ENCODE measurements around the gene ZMIZ1.

The ZMIZ1 gene

DNA sequence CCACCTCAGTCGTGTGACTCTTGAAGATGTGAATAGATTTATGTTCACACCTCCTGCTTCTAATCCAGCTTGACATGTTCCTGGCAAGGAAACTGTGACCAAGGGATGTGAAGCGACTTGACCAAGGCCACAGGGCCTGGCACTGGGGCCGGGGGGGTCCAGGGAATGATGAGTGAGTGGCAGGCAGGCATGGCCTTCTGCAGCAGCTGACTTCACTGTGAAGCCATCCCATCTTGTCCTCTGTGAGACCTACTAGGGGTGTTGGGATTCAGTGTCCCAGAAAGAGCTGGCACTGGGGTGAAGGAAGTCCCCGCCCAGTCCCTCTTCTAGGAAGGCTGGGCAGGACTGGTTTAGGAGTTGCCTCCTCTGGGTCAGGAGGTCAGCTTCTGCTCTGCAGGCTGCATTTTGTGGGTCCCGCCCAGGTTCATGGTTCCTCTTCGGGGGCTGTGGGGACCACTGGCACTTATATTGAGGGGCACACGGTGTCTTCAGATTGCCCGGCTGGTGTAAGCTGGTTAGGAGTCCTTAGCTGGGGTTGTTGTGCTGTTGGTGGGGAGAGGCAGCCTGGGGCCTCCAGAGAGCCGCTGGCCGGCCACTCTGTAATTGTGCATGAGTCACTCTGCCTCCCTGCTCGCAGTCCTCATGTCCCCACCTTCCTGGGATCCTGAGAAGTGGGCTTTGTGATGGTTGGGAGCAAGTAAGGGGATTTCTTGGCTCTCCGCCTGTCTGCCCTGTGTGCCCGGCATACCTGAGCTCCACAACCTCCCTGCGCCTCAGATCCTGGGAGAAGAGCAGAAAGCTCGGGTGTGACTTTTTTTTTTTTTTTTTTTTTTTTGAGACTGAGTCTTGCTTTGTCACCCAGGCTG is 11.0 kb downstream of the ZMIZ1 start:
- DNase-seq (ENCODE audit: low read depth in 2 of 2) = no peak

- no peak for DNase-seq (ENCODE audit: low read depth in 2 of 2)
Observed at GRCh38 chr10:79081353-79082034, 12.7 kb downstream of the ZMIZ1 start.

DNA sequence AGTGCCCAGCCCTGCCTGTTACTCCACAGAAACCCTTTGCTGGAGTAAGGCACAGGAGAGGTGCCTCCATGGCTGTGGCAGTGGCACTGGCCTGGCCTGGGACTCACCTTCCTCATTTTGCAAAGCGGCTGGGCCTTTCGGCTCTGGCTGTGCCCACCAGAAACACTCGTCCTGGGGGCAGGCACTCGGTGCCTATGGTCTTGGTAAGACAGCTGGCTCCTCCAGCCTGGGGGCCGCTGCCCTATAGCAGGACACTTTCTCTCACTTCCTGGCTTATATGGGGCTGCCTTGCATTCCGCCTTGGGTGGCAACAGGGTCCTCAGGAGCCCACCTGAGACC is 13.2 kb downstream of the ZMIZ1 start:
- DNase-seq (ENCODE audit: low read depth in 2 of 2) = no peak

GRCh38 chr10:79082631-79083596 is 14.1 kb downstream of the ZMIZ1 start:
- no peak for DNase-seq (ENCODE audit: low read depth in 2 of 2)

DNA sequence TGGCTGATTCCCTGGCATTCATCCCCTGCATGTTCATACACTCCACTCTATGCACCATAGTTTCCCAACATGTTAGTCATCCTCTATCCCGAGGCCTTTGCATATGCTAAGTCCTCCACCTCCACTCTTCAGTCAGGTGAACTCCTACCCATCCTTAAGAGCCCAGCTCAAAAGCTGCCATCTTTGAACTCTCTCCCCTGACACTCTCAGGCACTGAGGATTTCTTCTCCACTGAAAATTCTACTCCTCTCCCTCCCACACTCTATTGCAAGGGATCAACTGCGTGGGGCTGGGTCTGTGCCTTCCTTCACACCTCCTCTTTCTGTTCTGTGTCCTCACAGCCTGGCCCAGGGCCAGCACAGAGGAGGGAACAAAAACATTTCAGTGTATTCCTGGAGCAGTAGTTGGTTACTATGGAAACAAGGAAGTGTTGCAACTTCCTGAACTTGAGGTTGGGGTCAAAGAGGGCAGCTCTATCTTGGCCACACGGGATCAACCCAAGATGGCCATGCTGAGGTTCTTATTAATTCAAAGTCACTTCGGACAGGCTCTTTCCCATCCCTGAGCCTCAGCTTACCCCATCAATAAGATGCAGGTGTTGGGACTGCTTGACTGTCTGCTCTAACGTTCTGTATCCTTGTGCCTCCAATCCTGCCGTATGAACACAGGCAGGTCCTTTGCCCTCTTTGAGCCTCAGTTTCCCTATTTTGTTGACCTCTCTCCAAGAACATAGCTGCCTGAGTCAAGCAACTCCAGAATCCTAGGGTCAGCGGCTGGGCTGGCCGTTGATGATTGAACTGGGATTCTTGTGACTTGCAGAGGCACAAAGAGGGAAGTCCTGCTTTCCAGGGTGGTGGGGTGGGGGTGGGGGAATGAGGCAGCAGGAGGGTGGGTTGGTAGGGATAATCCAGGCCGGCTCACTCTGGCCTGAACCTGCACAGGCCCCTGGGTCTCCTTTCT is 15.5 kb downstream of the ZMIZ1 start:
- no peak for DNase-seq (ENCODE audit: low read depth in 2 of 2)

GRCh38 chr10:79084972-79085597 is 16.3 kb downstream of the ZMIZ1 start:
- no peak for DNase-seq (ENCODE audit: low read depth in 2 of 2)

GRCh38 chr10:79086822-79087221 is 18.1 kb downstream of the ZMIZ1 start:
- DNase-seq (ENCODE audit: low read depth in 2 of 2) = no peak

DNA sequence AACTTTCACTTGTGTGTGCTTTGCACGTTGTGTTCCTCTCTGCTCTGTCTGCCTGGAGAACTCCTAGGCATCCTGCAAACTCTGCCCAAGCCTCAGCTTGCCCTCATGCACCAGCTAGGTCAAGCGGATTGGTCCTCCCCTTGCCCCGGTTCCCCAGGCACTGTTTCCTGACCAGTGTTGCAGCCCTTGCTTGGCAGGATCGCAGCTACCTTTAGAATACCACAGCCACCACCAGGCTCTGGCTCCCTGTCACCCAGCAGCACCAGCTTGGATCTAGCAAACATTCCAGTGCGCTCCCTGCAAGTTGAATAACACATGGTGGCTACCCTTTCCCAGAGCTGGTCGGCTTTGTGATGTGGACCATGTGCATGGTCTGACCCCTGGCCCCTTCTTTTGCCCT is 19.0 kb downstream of the ZMIZ1 start:
- DNase-seq (ENCODE audit: low read depth in 2 of 2) = no peak

DNA sequence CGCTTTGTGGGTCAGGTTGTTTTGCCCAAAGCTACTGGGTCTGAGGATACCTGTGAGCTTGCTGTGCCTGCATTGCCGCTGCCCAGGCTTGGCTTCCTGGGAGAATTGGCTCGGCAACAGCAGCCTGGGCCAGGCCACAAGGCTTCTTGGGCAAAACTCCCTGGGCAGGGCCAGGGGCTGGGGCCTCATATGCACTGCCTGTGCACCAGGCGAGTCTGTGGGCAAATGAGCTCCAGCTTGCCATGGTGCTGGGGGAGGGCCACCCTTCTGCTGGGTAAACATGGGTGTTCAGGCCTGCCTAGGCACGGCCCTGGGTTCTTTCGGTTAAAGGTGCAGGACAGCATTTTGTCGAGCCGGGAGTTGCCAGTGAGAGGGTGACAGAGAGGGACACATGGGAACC is 19.4 kb downstream of the ZMIZ1 start:
- no peak for DNase-seq (ENCODE audit: low read depth in 2 of 2)

DNA sequence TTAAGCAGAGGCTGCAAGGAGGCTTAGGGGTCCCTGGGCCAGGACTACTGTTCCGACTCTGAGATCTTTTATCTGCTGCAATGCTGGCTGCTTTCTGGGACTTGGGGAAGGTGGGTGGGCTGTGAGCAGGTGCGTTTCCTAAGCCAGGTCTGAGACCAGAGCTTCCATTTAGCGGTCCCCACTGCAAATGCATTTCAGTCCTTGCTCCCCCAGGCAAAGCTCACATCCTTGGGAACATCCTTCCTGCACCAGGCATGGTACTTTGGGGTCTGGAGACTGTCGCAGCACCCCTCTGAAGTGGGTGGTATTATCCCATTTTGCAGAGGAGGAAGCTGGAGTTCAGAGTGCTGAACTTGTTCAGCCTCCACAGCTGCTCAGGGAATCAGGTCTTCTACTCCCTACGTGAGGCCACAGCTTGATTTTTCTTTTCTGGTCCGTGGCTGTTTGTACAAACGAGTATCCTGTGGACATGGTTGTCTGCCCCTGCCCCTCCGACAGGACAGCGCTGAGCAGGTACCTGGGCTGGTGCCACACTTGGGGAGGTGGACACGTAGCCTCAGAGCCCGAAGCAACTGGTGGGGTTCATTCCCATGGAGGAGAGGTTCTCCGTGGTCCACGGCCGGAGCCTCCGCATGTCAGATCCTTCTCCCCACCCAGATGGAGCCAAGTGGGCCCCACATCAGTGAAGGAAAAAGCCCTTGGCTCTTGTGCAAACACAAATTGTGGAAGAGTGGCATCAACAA is 20.0 kb downstream of the ZMIZ1 start:
- no peak for DNase-seq (ENCODE audit: low read depth in 2 of 2)

DNA sequence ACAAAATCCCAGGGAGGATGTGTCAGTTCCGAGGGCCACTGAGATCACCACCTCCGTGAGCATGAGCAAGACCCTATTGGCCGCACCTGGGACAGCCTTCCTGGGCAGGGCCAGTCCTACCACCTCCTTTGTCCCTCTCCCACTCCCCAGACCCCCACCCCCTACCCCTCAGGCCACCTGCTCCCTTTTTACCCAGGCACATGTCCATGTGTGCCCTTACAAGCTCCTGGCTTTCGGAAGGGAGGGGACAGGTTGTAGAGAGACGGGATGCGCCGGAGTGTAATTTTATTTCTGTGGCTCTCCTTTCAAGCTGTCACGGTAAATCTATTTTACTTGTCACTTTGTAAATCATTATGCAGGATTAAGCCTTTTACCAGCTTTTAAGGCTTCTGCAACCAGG is 20.9 kb downstream of the ZMIZ1 start:
- no peak for DNase-seq (ENCODE audit: low read depth in 2 of 2)

GRCh38 chr10:79090134-79090803 is 21.5 kb downstream of the ZMIZ1 start:
- no peak for DNase-seq (ENCODE audit: low read depth in 2 of 2)

DNA sequence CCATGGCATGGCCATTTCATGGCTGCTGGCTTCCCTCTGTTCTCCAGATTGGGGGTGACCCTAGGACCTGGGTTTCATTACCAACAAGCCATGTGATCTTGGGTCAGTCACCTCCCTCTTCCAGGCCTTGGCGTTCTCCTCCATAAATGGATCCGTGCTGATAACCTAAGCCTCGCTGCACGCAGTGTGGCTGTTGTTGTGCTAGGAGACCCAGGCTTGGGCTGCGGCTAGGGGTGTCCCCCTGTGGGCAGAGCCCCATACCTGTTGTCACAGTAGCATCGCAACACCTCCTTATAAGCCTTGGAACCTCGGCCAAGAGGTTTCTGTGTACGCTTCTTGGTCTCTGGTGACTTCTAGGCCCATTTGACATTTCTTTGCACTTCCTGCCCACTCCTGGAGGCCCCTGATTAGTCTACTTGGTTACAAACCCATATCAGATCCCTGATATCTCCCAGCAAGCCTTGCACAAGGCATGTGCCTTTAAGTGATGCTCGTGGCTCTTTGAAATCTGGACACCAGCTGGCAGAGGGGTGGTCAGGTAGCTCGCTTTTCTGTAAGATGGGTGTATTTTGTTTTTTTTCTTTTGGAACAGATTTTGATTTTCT is 23.6 kb downstream of the ZMIZ1 start:
- no peak for DNase-seq (ENCODE audit: low read depth in 2 of 2)

GRCh38 chr10:79093658-79094411 is 25.1 kb downstream of the ZMIZ1 start:
- no peak for DNase-seq (ENCODE audit: low read depth in 2 of 2)

GRCh38 chr10:79094412-79095175 is 25.8 kb downstream of the ZMIZ1 start:
- DNase-seq (ENCODE audit: low read depth in 2 of 2) = no peak

- no peak for DNase-seq (ENCODE audit: low read depth in 2 of 2)
Observed at GRCh38 chr10:79095316-79095715, 26.6 kb downstream of the ZMIZ1 start.

DNA sequence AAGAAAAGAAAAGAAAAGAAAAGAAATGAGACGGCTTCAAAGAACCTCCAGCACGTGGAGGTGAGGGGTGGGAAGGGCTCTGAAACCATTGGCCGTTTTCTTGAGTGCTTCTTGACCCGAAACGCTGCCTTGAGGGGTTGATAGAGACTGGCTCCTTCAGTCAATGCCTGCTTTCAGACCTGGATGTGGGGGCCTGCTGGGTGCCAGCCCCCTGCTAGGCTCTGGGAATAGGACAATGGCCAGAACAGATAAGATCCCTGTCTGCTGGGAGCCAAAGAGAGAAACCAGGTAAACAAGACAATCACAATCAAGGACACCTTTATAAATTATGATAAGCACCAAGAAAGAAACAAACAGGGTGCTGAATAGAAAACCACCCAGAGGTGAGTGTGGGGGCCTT is 27.7 kb downstream of the ZMIZ1 start:
- DNase-seq (ENCODE audit: low read depth in 2 of 2) = no peak

All from stimulated activated CD8-positive, alpha-beta memory T cell treated with anti-CD3 and anti-CD28 coated beads, Interleukin-2, amount 100 ng/mL, for 48 hours (primary cell).